Cardiac fibroblast (primary cell): Measurements from ENCODE around the gene FBXL13.
"Not testable (repeated sequence)": the region's sequence is repeated elsewhere in the genome, so short reads cannot be mapped to it uniquely, and the experiment has no call there.

Experiments
- DNase-seq, 2 donors: peaks; one replicate each; pipeline versions ENCODE4 v3.0.0 to v3.0.0-alpha.2; 2010; ENCODE audit warnings: low read depth in 2 of 2
- H3K4me3 ChIP-seq, 2 donors: replicated peaks in 1 of 2; 1 replicate in 1 of 2; 2 replicates in 1 of 2; pipeline ENCODE4 v1.5.1; 2011; ENCODE audit warnings: low read depth in 2 of 2, low read length in 2 of 2, mild to moderate bottlenecking in 2 of 2, moderate library complexity in 1 of 2
- CTCF ChIP-seq: IDR thresholded peaks from one replicate; pipeline ENCODE4 v1.5.1; 2011; ENCODE audit warnings: low read depth, mild to moderate bottlenecking, low read length, inconsistent platforms

Gene FBXL13

GRCh38 chr7:103025341-103025740 lies 49.3 kb downstream of the FBXL13 start:
- DNase-seq = no peak
- no peak overlapping the region for H3K4me3 ChIP-seq
- TF ChIP-seq CTCF = no peak

- DNase-seq, H3K4me3 ChIP-seq: not testable (repeated sequence)
These were observed 51.0 kb downstream of the FBXL13 start for GRCh38 chr7:103023578-103023977.

GRCh38 chr7:103021490-103021889 lies 53.1 kb downstream of the FBXL13 start:
- DNase-seq = not testable (repeated sequence)

GRCh38 chr7:103020876-103021275 lies 53.7 kb downstream of the FBXL13 start:
- not testable (repeated sequence) for DNase-seq, H3K4me3 ChIP-seq

More at GRCh38 chr7:103021490-103021889, 53.1 kb downstream of the FBXL13 start:
- H3K4me3 ChIP-seq = not testable (repeated sequence)

- not testable (repeated sequence) for H3K4me3 ChIP-seq
These were observed 56.3 kb downstream of the FBXL13 start for GRCh38 chr7:103018295-103018694.

GRCh38 chr7:103011650-103012049 lies 62.9 kb downstream of the FBXL13 start:
- DNase-seq = peak; percentile 5 to 14
- H3K4me3 ChIP-seq = no peak overlapping the region
- TF ChIP-seq CTCF = no peak

More at GRCh38 chr7:103018295-103018694, 56.3 kb downstream of the FBXL13 start:
- not testable (repeated sequence) for DNase-seq

- no peak overlapping the region for H3K4me3 ChIP-seq
- no peak for DNase-seq
- TF ChIP-seq CTCF = no peak
These were observed 64.4 kb downstream of the FBXL13 start for GRCh38 chr7:103010211-103010610.

- no peak overlapping the region for H3K4me3 ChIP-seq
- TF ChIP-seq CTCF = no peak
- DNase-seq = no peak
These were observed 65.0 kb downstream of the FBXL13 start for GRCh38 chr7:103009466-103010185.

- no peak for TF ChIP-seq CTCF
- H3K4me3 ChIP-seq = no peak overlapping the region
- DNase-seq = peak in 1 of 2 donors; percentile 20
These were observed 71.6 kb downstream of the FBXL13 start for GRCh38 chr7:103003004-103003403.
